ENCODE results near the gene RNF166. TPM values are rescaled to one million over a fixed set of nuclear protein-coding genes. Genes with fewer than 3 reads are reported as not detected.

RNF166 gene
- total and polyA plus RNA-seq, 2 of the 13 experiments (the other 11 are each of a cell fraction or from before 2014, with no cell fraction given): 21.4 to 23.0 TPM

GRCh38 chr16:88681084-88681680 is 25.0 kb downstream of the RNF166 start (continued):
- TF ChIP-seq ZNF841 (CRISPR knock-in tag; IDR thresholded peaks at IDR 0.05; ENCODE audit: borderline replicate concordance) (no peak), KDM4B (CRISPR knock-in tag; IDR thresholded peaks at IDR 0.05) (peak; percentile 88), DRAP1 (CRISPR knock-in tag; IDR thresholded peaks at IDR 0.05) (peak; percentile 36; the same call in 1 of the 2 replicates), TFDP2 (CRISPR knock-in tag; IDR thresholded peaks at IDR 0.05) (peak; percentile 32; the same call in 1 of the 2 replicates), ZNF691 (CRISPR knock-in tag; IDR thresholded peaks at IDR 0.05; ENCODE audit: borderline replicate concordance, low read depth) (no peak), SETDB1 (CRISPR knock-in tag; IDR thresholded peaks at IDR 0.05; ENCODE audit: borderline replicate concordance) (no peak), WIZ (CRISPR knock-in tag; IDR thresholded peaks at IDR 0.05) (no peak), KLF12 (CRISPR knock-in tag; IDR thresholded peaks at IDR 0.05; ENCODE audit: borderline replicate concordance) (no peak), SNAI1 (CRISPR knock-in tag; IDR thresholded peaks at IDR 0.05; ENCODE audit: borderline replicate concordance) (no peak), SNRNP70 (IDR thresholded peaks at IDR 0.05; ENCODE audit: low read depth, low read length) (no peak)
